Measurements from ENCODE around the gene LARP1B.

LARP1B gene

DNA sequence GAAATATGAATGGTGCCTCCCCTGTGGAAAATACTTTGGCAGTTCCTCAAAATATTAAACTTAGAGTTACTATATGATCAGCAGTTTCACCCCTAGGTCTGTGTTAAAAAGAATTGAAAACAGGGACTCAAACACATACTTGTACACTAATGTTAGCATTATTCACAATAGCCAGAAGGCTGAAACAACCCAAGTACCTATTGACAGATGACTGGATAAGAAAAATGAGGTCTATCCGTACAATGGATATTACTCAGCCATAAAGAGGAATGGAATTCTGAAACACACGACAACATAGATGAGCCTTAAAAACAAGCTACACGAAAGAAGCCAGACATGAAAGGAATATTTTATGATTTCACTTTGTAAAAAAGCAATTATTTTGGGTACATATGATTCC is 171.6 kb downstream of the LARP1B start:
- peaks cover 9% of the 10 kb centered on the region for H3K36me3 Mint-ChIP-seq (ENCODE audit: low read depth)
- DNase-seq, result no peak
- H3K9me3 Mint-ChIP-seq, result peaks cover 15% of the 10 kb centered on the region
- peaks cover 17% of the 10 kb centered on the region for H3K4me1 Mint-ChIP-seq
- H3K27ac Mint-ChIP-seq, result no peak overlapping the region
- H3K27me3 Mint-ChIP-seq (ENCODE audit: low read depth, poor library complexity), result peaks cover 3% of the 10 kb centered on the region
- no peak overlapping the region for H3K4me3 Mint-ChIP-seq
- TF ChIP-seq, protein P1, sequence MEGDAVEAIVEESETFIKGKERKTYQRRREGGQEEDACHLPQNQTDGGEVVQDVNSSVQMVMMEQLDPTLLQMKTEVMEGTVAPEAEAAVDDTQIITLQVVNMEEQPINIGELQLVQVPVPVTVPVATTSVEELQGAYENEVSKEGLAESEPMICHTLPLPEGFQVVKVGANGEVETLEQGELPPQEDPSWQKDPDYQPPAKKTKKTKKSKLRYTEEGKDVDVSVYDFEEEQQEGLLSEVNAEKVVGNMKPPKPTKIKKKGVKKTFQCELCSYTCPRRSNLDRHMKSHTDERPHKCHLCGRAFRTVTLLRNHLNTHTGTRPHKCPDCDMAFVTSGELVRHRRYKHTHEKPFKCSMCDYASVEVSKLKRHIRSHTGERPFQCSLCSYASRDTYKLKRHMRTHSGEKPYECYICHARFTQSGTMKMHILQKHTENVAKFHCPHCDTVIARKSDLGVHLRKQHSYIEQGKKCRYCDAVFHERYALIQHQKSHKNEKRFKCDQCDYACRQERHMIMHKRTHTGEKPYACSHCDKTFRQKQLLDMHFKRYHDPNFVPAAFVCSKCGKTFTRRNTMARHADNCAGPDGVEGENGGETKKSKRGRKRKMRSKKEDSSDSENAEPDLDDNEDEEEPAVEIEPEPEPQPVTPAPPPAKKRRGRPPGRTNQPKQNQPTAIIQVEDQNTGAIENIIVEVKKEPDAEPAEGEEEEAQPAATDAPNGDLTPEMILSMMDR (IDR thresholded peaks at IDR 0.05), result no peak

DNA sequence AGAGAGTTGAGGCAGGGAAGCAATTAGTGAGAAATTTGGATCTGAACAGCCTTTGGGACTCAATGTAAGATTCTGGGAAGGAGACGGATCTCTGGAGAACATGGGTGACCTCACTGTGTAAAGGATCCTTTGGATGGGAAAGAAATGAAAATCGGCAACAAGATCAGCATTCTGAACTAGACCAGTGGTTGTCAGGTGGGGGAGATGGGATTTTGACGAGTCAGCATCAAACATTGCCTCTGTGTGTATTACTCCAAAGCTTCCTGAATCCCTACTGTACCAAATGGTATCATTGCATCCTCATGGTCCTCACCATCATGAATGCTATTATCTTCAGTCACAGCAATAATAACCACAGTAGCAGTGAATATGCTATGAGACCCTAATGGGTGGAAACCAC is 173.7 kb downstream of the LARP1B start:
- TF ChIP-seq, protein P1 (IDR thresholded peaks at IDR 0.05), result no peak
- Mint-ChIP-seq H3K4me1 (no peaks in the 10 kb centered on the region), H3K4me3 (no peak overlapping the region), H3K27me3 (ENCODE audit: low read depth, poor library complexity) (peaks cover 3% of the 10 kb centered on the region), H3K36me3 (ENCODE audit: low read depth) (peaks cover 3% of the 10 kb centered on the region), H3K27ac (no peak overlapping the region), H3K9me3 (peaks cover 10% of the 10 kb centered on the region)
- no peak for DNase-seq

DNA sequence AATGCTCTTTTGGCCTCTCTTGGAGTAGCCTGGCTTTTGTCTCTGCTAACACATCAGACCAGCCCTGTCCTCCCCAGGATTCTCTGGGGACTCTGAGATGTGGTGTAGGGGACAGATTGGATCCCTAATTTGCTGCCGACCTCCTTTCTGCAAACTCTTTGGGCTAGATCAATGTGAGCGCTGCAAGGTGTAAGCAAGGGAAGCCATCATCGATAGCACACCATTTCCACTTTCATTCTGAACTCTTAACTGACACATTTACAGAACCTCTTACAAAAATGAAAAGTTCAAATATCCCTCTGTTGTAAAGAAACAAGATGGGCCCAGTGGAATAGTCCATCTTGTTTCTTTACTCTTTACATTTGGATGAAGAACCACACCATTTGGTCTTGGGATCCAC is 179.9 kb downstream of the LARP1B start:
- TF ChIP-seq, protein P1 (IDR thresholded peaks at IDR 0.05), result no peak
- H3K27ac Mint-ChIP-seq, result no peak overlapping the region
- DNase-seq, result no peak
- H3K4me3 Mint-ChIP-seq, result no peak overlapping the region
- H3K36me3 Mint-ChIP-seq (ENCODE audit: low read depth), result no peaks in the 10 kb centered on the region
- no peaks in the 10 kb centered on the region for H3K4me1 Mint-ChIP-seq
- peaks cover under 1% of the 10 kb centered on the region for H3K27me3 Mint-ChIP-seq (ENCODE audit: low read depth, poor library complexity)
- H3K9me3 Mint-ChIP-seq, result peaks cover 21% of the 10 kb centered on the region

DNA sequence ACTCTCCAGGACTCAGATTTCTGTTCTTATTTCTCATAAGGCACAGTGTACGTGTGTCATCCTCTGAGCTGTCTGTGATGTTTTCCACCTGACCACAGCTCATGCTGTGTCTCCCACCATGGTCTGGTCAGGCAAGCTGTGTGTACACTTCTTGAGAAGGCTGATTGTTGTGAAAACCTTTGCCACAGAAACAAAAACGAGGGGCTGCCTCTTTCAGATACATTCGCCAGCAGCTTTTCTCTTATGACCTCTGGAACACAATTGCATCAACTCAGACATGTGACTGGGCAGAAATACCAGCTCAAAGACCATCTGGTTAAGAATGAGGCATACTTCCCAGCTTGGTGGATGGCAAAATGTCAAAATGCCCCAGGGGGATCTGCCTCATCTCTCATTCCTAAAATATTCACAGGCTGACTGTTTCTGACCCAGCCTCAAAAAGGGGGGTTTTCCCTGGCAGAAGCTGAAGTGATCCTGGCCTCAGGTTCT is 180.4 kb downstream of the LARP1B start:
- Mint-ChIP-seq H3K4me1 (no peaks in the 10 kb centered on the region), H3K27ac (no peak overlapping the region), H3K36me3 (ENCODE audit: low read depth) (no peaks in the 10 kb centered on the region), H3K9me3 (peaks cover 25% of the 10 kb centered on the region), H3K27me3 (ENCODE audit: low read depth, poor library complexity) (peaks cover 3% of the 10 kb centered on the region), H3K4me3 (no peak overlapping the region)
- no peak for DNase-seq
- TF ChIP-seq, protein P1 (IDR thresholded peaks at IDR 0.05), result no peak

DNA sequence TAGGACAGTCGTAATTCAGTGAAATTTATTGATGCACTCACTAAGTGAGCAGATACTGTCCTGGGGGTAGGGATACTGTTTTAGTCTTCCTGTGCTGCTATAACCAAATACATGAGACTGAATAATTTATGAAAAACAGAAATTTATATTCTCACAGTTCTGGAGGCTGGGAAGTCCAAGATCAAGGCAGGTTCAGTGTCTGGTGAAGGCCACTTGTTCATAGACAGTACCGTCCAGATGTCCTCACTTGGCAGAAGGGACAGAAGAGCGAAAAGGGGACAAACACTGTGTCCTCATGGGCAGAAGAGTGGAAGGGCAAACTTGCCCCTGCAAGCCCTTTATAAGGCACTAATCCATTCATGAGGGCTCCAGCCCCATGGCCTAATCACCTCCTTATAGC is 180.9 kb downstream of the LARP1B start:
- Mint-ChIP-seq H3K27me3 (ENCODE audit: low read depth, poor library complexity) (peaks cover 3% of the 10 kb centered on the region), H3K4me1 (no peaks in the 10 kb centered on the region), H3K27ac (no peak overlapping the region), H3K9me3 (peaks cover 30% of the 10 kb centered on the region), H3K36me3 (ENCODE audit: low read depth) (no peaks in the 10 kb centered on the region), H3K4me3 (no peak overlapping the region)
- TF ChIP-seq, protein P1 (IDR thresholded peaks at IDR 0.05), result no peak
- no peak for DNase-seq

DNA sequence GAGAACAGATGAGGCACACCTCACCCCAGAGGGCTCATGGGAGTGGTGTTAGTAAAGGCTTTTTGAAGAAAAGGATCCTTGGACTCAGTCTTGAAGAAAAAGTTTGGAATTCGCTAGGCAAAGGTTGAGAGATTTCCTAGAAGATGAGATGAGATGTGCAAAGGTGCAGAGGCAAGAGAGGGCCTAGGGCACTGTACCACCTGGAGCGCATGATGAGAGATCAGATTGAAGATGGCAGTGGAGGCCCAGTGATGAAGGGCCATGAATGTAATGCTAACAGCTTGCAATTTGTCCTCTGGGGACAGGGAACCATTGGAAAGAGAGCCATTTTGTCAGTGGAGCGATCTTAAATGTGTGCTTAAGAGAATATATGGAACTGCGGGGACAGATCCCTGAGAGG is 181.5 kb downstream of the LARP1B start:
- Mint-ChIP-seq H3K27me3 (ENCODE audit: low read depth, poor library complexity) (peaks cover 3% of the 10 kb centered on the region), H3K27ac (no peak overlapping the region), H3K4me1 (no peaks in the 10 kb centered on the region), H3K36me3 (ENCODE audit: low read depth) (no peaks in the 10 kb centered on the region), H3K4me3 (no peak overlapping the region), H3K9me3 (peaks cover 36% of the 10 kb centered on the region)
- DNase-seq, result no peak
- TF ChIP-seq, protein P1 (IDR thresholded peaks at IDR 0.05), result no peak

Data from nephron progenitor cell (in vitro differentiated cells).